ENCODE results near the gene HNMT. TPM values are rescaled to one million over a fixed set of nuclear protein-coding genes. Genes with fewer than 3 reads are reported as not detected.

Gene HNMT
- total and polyA plus RNA-seq, 5 donors from 2014 or later = not detected

GRCh38 chr2:137960223-137960622 lies 4.0 kb upstream of the HNMT start:
- peaks cover 0 to 4% (median 1%) of the 10 kb centered on the region in 7 donors for H3K9me3 Mint-ChIP-seq
- Histone ChIP-seq H3K36me3 (ENCODE audit: control insufficient read depth, insufficient read depth, low read length) (no peaks in the 10 kb centered on the region), H3K9me3 (ENCODE audit: control insufficient read depth in 2 of 2, low read length in 2 of 2) (no peaks in the 10 kb centered on the region), H3K4me1 (ENCODE audit: control insufficient read depth, insufficient read depth, low read length, poor library complexity, severe bottlenecking) (no peaks in the 10 kb centered on the region), H3K4me3 (ENCODE audit: low read depth, low read length) (no peak overlapping the region), H3K27me3 (ENCODE audit: control insufficient read depth, insufficient read depth, low read length) (no peaks in the 10 kb centered on the region), H3K27ac (ENCODE audit: insufficient read depth, low read length, poor library complexity, severe bottlenecking) (no peak overlapping the region)
- no peaks in the 10 kb centered on the region for H3K4me1 Mint-ChIP-seq
- no peaks in the 10 kb centered on the region for H3K27me3 Mint-ChIP-seq
- DNase-seq = no peak
- ATAC-seq (ENCODE audit: low read depth in 2 of 2) = no peak
- H3K36me3 Mint-ChIP-seq = no peaks in the 10 kb centered on the region
- H3K27ac Mint-ChIP-seq = no peak overlapping the region
- no peak overlapping the region for H3K4me3 Mint-ChIP-seq

- Mint-ChIP-seq H3K27ac (no peak overlapping the region), H3K4me3 (no peak overlapping the region), H3K4me1 (no peaks in the 10 kb centered on the region), H3K36me3 (no peaks in the 10 kb centered on the region), H3K27me3 (no peaks in the 10 kb centered on the region), H3K9me3 (peaks cover 0 to 4% (median 1%) of the 10 kb centered on the region in 7 donors)
- Histone ChIP-seq H3K27ac (ENCODE audit: insufficient read depth, low read length, poor library complexity, severe bottlenecking) (no peak overlapping the region), H3K9me3 (ENCODE audit: control insufficient read depth in 2 of 2, low read length in 2 of 2) (no peaks in the 10 kb centered on the region), H3K4me3 (ENCODE audit: low read depth, low read length) (no peak overlapping the region), H3K36me3 (ENCODE audit: control insufficient read depth, insufficient read depth, low read length) (no peaks in the 10 kb centered on the region), H3K4me1 (ENCODE audit: control insufficient read depth, insufficient read depth, low read length, poor library complexity, severe bottlenecking) (no peaks in the 10 kb centered on the region), H3K27me3 (ENCODE audit: control insufficient read depth, insufficient read depth, low read length) (no peaks in the 10 kb centered on the region)
- DNase-seq (no peak), ATAC-seq (ENCODE audit: low read depth in 2 of 2) (no peak)
Observed at GRCh38 chr2:137961602-137962001, 2.7 kb upstream of the HNMT start.

- Histone ChIP-seq H3K4me1 (ENCODE audit: control insufficient read depth, insufficient read depth, low read length, poor library complexity, severe bottlenecking) (no peaks in the 10 kb centered on the region), H3K4me3 (ENCODE audit: low read depth, low read length) (no peak overlapping the region), H3K27me3 (ENCODE audit: control insufficient read depth, insufficient read depth, low read length) (no peaks in the 10 kb centered on the region), H3K36me3 (ENCODE audit: control insufficient read depth, insufficient read depth, low read length) (no peaks in the 10 kb centered on the region), H3K9me3 (ENCODE audit: control insufficient read depth in 2 of 2, low read length in 2 of 2) (no peaks in the 10 kb centered on the region), H3K27ac (ENCODE audit: insufficient read depth, low read length, poor library complexity, severe bottlenecking) (no peak overlapping the region)
- no peak overlapping the region for H3K27ac Mint-ChIP-seq
- no peaks in the 10 kb centered on the region for H3K4me1 Mint-ChIP-seq
- H3K36me3 Mint-ChIP-seq = no peaks in the 10 kb centered on the region
- H3K9me3 Mint-ChIP-seq = peaks cover 0 to 4% (median 1%) of the 10 kb centered on the region in 7 donors
- no peak for ATAC-seq (ENCODE audit: low read depth in 2 of 2)
- H3K27me3 Mint-ChIP-seq = no peaks in the 10 kb centered on the region
- DNase-seq = no peak
- H3K4me3 Mint-ChIP-seq = no peak overlapping the region
Observed at GRCh38 chr2:137963535-137964065, 673 bp upstream of the HNMT start.

- Mint-ChIP-seq H3K9me3 (peaks cover 0 to 4% (median 2%) of the 10 kb centered on the region in 7 donors), H3K27ac (no peak overlapping the region), H3K4me1 (no peaks in the 10 kb centered on the region), H3K27me3 (no peaks in the 10 kb centered on the region), H3K4me3 (no peak overlapping the region), H3K36me3 (no peaks in the 10 kb centered on the region)
- Histone ChIP-seq H3K27ac (ENCODE audit: insufficient read depth, low read length, poor library complexity, severe bottlenecking) (no peak overlapping the region), H3K27me3 (ENCODE audit: control insufficient read depth, insufficient read depth, low read length) (no peaks in the 10 kb centered on the region), H3K4me3 (ENCODE audit: low read depth, low read length) (no peak overlapping the region), H3K4me1 (ENCODE audit: control insufficient read depth, insufficient read depth, low read length, poor library complexity, severe bottlenecking) (no peaks in the 10 kb centered on the region), H3K36me3 (ENCODE audit: control insufficient read depth, insufficient read depth, low read length) (no peaks in the 10 kb centered on the region), H3K9me3 (ENCODE audit: control insufficient read depth in 2 of 2, low read length in 2 of 2) (no peaks in the 10 kb centered on the region)
- ATAC-seq (ENCODE audit: low read depth in 2 of 2) (no peak), DNase-seq (no peak)
Observed at GRCh38 chr2:137964859-137965459, 686 bp downstream of the HNMT start.

GRCh38 chr2:137966043-137966442 lies 1.8 kb downstream of the HNMT start:
- Mint-ChIP-seq H3K27ac (no peak overlapping the region), H3K9me3 (peaks cover 0 to 4% (median 0%) of the 10 kb centered on the region in 7 donors), H3K27me3 (no peaks in the 10 kb centered on the region), H3K4me1 (no peaks in the 10 kb centered on the region), H3K36me3 (no peaks in the 10 kb centered on the region), H3K4me3 (no peak overlapping the region)
- no peaks in the 10 kb centered on the region for H3K9me3 ChIP-seq (ENCODE audit: control insufficient read depth in 2 of 2, low read length in 2 of 2)
- no peak overlapping the region for H3K27ac ChIP-seq (ENCODE audit: insufficient read depth, low read length, poor library complexity, severe bottlenecking)
- DNase-seq = no peak
- H3K4me1 ChIP-seq (ENCODE audit: control insufficient read depth, insufficient read depth, low read length, poor library complexity, severe bottlenecking) = no peaks in the 10 kb centered on the region
- no peak for ATAC-seq (ENCODE audit: low read depth in 2 of 2)
- H3K27me3 ChIP-seq (ENCODE audit: control insufficient read depth, insufficient read depth, low read length) = no peaks in the 10 kb centered on the region
- no peak overlapping the region for H3K4me3 ChIP-seq (ENCODE audit: low read depth, low read length)
- H3K36me3 ChIP-seq (ENCODE audit: control insufficient read depth, insufficient read depth, low read length) = no peaks in the 10 kb centered on the region

- Histone ChIP-seq H3K4me1 (ENCODE audit: control insufficient read depth, insufficient read depth, low read length, poor library complexity, severe bottlenecking) (no peaks in the 10 kb centered on the region), H3K27ac (ENCODE audit: insufficient read depth, low read length, poor library complexity, severe bottlenecking) (no peak overlapping the region), H3K4me3 (ENCODE audit: low read depth, low read length) (no peak overlapping the region), H3K27me3 (ENCODE audit: control insufficient read depth, insufficient read depth, low read length) (no peaks in the 10 kb centered on the region), H3K36me3 (ENCODE audit: control insufficient read depth, insufficient read depth, low read length) (no peaks in the 10 kb centered on the region), H3K9me3 (ENCODE audit: control insufficient read depth in 2 of 2, low read length in 2 of 2) (no peaks in the 10 kb centered on the region)
- ATAC-seq (ENCODE audit: low read depth in 2 of 2) (no peak), DNase-seq (no peak)
- no peaks in the 10 kb centered on the region for H3K4me1 Mint-ChIP-seq
- no peaks in the 10 kb centered on the region for H3K36me3 Mint-ChIP-seq
- H3K4me3 Mint-ChIP-seq = no peak overlapping the region
- H3K27ac Mint-ChIP-seq = no peak overlapping the region
- H3K9me3 Mint-ChIP-seq = peaks cover 0 to 3% (median 0%) of the 10 kb centered on the region in 7 donors
- H3K27me3 Mint-ChIP-seq = no peaks in the 10 kb centered on the region
Observed at GRCh38 chr2:137967042-137967441, 2.8 kb downstream of the HNMT start.

- H3K27ac ChIP-seq (ENCODE audit: insufficient read depth, low read length, poor library complexity, severe bottlenecking) = no peak overlapping the region
- Mint-ChIP-seq H3K27ac (no peak overlapping the region), H3K27me3 (no peaks in the 10 kb centered on the region)
Observed at GRCh38 chr2:137968477-137969417, 4.5 kb downstream of the HNMT start.

More at GRCh38 chr2:137968477-137969417, 4.5 kb downstream of the HNMT start:
- H3K27me3 ChIP-seq (ENCODE audit: control insufficient read depth, insufficient read depth, low read length) = no peaks in the 10 kb centered on the region
- H3K9me3 ChIP-seq (ENCODE audit: control insufficient read depth in 2 of 2, low read length in 2 of 2) = no peaks in the 10 kb centered on the region
- H3K4me3 ChIP-seq (ENCODE audit: low read depth, low read length) = no peak overlapping the region
- H3K4me1 ChIP-seq (ENCODE audit: control insufficient read depth, insufficient read depth, low read length, poor library complexity, severe bottlenecking) = no peaks in the 10 kb centered on the region
- Mint-ChIP-seq H3K9me3 (peaks cover 0 to 2% (median 0%) of the 10 kb centered on the region in 7 donors), H3K4me3 (no peak overlapping the region), H3K36me3 (no peaks in the 10 kb centered on the region), H3K4me1 (no peaks in the 10 kb centered on the region)
- DNase-seq (no peak), ATAC-seq (ENCODE audit: low read depth in 2 of 2) (no peak)
- no peaks in the 10 kb centered on the region for H3K36me3 ChIP-seq (ENCODE audit: control insufficient read depth, insufficient read depth, low read length)
